HepG2 (cell line): ENCODE data around the gene FGF21. TPM values are rescaled to one million over a fixed set of nuclear protein-coding genes. Genes with fewer than 3 reads are reported as not detected.

ENCODE experiments used
- ATF7-NPFF ChIP-seq: sonication (generic); formaldehyde crosslinking; IDR thresholded peaks from 2 replicates; pipeline ENCODE4 v1.8.1; 2023; ENCODE audit warnings: mild to moderate bottlenecking, low read depth, missing genetic modification reagents, moderate library complexity
- CREB1 ChIP-seq, 2 experiments: fragments of 450-650 bp in 1 of 2; IDR thresholded peaks; 2 replicates each; pipeline ENCODE4 v1.6.1; 2016 to 2017; ENCODE audit warnings: control low read depth in 1 of 2, mild to moderate bottlenecking in 1 of 2, missing compliant biosample characterization in 1 of 2, missing genetic modification characterization in 1 of 2
- EEA1 ChIP-seq: sonication (generic); formaldehyde crosslinking; IDR thresholded peaks from 2 replicates; pipeline ENCODE4 v1.5.1; 2020; ENCODE audit warnings: mild to moderate bottlenecking, missing genetic modification reagents, borderline replicate concordance
- FOXK1 ChIP-seq: sonication (generic); formaldehyde crosslinking; IDR thresholded peaks from 2 replicates; pipeline ENCODE4 v1.4.0; 2020; ENCODE audit warnings: low read depth, missing genetic modification reagents, borderline replicate concordance
- NFE2L2 ChIP-seq: fragments of 150-350 bp; IDR thresholded peaks from 2 replicates; pipeline ENCODE4 v1.6.1; 2014; ENCODE audit warnings: low read length
- RAD21 ChIP-seq: fragments of 450-650 bp; formaldehyde crosslinking; IDR thresholded peaks from 2 replicates; pipeline ENCODE4 v1.5.0; 2020; ENCODE audit warnings: mild to moderate bottlenecking
- SMAD3 ChIP-seq: sonication (generic); formaldehyde crosslinking; IDR thresholded peaks from 2 replicates; pipeline ENCODE4 v1.4.0; 2020; ENCODE audit warnings: missing genetic modification reagents
- SOX13 ChIP-seq, 3 experiments: fragments of 450-650 bp in 1 of 3; sonication (generic) in 1 of 3; formaldehyde crosslinking in 1 of 3; IDR thresholded peaks in 2 of 3; conservative IDR thresholded peaks in 1 of 3; 2 replicates each; pipeline versions ENCODE4 v1.5.0 to v1.6.1; 2016 to 2020; ENCODE audit warnings: antibody characterized with exemption in 1 of 3, mild to moderate bottlenecking in 1 of 3, missing compliant biosample characterization in 1 of 3, missing genetic modification reagents in 1 of 3, moderate library complexity in 1 of 3
- SP5 ChIP-seq: IDR thresholded peaks from 2 replicates; pipeline ENCODE4 v1.6.1; 2016; ENCODE audit warnings: low read depth, borderline replicate concordance
- TCF7 ChIP-seq: sonication (generic); IDR thresholded peaks from 2 replicates; pipeline ENCODE4 v1.6.1; 2016; ENCODE audit warnings: antibody characterized with exemption, low read depth
- ZNF124 ChIP-seq: sonication (generic); formaldehyde crosslinking; IDR thresholded peaks from 2 replicates; pipeline ENCODE4 v1.4.0; 2020; ENCODE audit warnings: missing genetic modification reagents
- ZNF468 ChIP-seq: sonication (generic); formaldehyde crosslinking; IDR thresholded peaks from 2 replicates; pipeline ENCODE4 v1.8.0; 2022; ENCODE audit warnings: mild to moderate bottlenecking, moderate library complexity, missing genetic modification reagents
- ZNF557 ChIP-seq: sonication (generic); formaldehyde crosslinking; IDR thresholded peaks from 2 replicates; pipeline ENCODE4 v1.4.0; 2020; ENCODE audit warnings: missing genetic modification reagents
- ZNF562 ChIP-seq: sonication (generic); formaldehyde crosslinking; IDR thresholded peaks from 2 replicates; pipeline ENCODE4 v1.8.0; 2022; ENCODE audit warnings: missing genetic modification reagents, borderline replicate concordance
- ZNF616 ChIP-seq: sonication (generic); formaldehyde crosslinking; IDR thresholded peaks from 2 replicates; pipeline ENCODE4 v1.5.0; 2020; ENCODE audit warnings: low read depth, mild to moderate bottlenecking, missing genetic modification reagents
- polyA plus RNA-seq, 8 experiments: library from polyadenylated mRNA; depleted of rRNA in 3 of 8; stranded (reverse) in 7 of 8; unstranded in 1 of 8; fragments of >200 nt; fragmentation: Illumina TruSeq in 4 of 8; extraction: Trizol in 4 of 8; gene quantifications; 2 replicates each; pipeline versions ENCODE4 v1.2.1 to v1.2.3, GENCODE V29; 2011 to 2016; ENCODE audit warnings: low read depth in 4 of 8, missing spikeins in 1 of 8, mixed read lengths in 1 of 8; ENCODE audit not compliant: insufficient read depth in 1 of 8
- total RNA-seq, 5 experiments: library from RNA; depleted of rRNA; stranded (reverse); fragments of >200 nt; fragmentation: Illumina TruSeq; extraction: Trizol; gene quantifications; 2 replicates each; pipeline ENCODE4 v1.2.3, GENCODE V29; 2016; ENCODE audit warnings: low read depth in 1 of 5
- TF ChIP-seq, protein P1 (sequence below): sonication (generic); formaldehyde crosslinking; IDR thresholded peaks from 2 replicates; pipeline ENCODE4 v1.4.0; 2020; ENCODE audit warnings: missing genetic modification reagents, borderline replicate concordance
- TF ChIP-seq, protein P2 (sequence below): sonication (generic); formaldehyde crosslinking; conservative IDR thresholded peaks from 2 replicates; pipeline ENCODE4 v1.4.0; 2020; ENCODE audit warnings: missing genetic modification reagents
- TF ChIP-seq, protein P3 (sequence below): sonication (generic); formaldehyde crosslinking; IDR thresholded peaks from 2 replicates; pipeline ENCODE4 v1.4.0; 2020; ENCODE audit warnings: missing genetic modification reagents

The FGF21 gene
- total and polyA plus RNA-seq, 2 of the 13 experiments (the other 11 are each of a cell fraction or from before 2014, with no cell fraction given) = 0.17 TPM; not detected in 1

DNA sequence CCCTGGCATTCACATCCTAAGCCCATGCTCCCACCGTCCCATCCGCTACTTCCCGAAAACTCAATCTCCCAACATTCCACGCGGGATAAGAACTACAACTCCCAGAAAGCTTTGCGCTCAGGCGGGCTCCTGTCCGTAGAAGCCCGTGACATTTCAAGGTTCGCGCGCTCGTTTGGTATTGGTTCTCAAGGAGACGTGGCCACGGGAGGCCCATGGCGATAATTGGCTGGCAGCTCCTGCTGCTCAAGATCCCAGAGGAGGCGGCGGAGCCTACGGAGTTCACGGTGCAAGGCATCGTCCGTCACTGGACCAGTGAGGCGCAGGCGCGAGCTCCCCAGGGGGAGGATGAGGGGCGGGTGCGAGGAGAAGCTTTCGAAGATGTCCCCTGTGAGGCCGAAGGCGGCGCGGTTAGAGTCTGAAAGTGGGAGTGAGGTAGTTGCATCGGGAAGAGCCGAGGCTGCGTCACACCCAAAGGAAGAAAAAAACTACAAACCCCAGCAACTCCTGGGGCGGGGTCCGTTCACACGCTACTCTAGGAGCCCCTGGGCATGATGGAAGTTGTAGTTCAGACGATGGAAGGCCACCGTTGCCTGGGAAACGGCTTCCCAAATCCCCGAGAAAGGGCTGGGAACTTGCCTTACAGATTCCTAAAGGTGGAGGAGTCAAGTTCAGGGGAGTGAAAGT is 34.6 kb upstream of the FGF21 start (continued):
- TF ChIP-seq, protein P1, sequence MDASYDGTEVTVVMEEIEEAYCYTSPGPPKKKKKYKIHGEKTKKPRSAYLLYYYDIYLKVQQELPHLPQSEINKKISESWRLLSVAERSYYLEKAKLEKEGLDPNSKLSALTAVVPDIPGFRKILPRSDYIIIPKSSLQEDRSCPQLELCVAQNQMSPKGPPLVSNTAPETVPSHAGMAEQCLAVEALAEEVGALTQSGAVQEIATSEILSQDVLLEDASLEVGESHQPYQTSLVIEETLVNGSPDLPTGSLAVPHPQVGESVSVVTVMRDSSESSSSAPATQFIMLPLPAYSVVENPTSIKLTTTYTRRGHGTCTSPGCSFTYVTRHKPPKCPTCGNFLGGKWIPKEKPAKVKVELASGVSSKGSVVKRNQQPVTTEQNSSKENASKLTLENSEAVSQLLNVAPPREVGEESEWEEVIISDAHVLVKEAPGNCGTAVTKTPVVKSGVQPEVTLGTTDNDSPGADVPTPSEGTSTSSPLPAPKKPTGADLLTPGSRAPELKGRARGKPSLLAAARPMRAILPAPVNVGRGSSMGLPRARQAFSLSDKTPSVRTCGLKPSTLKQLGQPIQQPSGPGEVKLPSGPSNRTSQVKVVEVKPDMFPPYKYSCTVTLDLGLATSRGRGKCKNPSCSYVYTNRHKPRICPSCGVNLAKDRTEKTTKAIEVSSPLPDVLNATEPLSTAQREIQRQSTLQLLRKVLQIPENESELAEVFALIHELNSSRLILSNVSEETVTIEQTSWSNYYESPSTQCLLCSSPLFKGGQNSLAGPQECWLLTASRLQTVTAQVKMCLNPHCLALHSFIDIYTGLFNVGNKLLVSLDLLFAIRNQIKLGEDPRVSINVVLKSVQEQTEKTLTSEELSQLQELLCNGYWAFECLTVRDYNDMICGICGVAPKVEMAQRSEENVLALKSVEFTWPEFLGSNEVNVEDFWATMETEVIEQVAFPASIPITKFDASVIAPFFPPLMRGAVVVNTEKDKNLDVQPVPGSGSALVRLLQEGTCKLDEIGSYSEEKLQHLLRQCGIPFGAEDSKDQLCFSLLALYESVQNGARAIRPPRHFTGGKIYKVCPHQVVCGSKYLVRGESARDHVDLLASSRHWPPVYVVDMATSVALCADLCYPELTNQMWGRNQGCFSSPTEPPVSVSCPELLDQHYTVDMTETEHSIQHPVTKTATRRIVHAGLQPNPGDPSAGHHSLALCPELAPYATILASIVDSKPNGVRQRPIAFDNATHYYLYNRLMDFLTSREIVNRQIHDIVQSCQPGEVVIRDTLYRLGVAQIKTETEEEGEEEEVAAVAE = peak; percentile 58; the same call in 1 of the 2 replicates
- TF ChIP-seq SP5 (no peak), SMAD3 (0 out of 2 replicates have a peak, but pooled peaks have one; percentile 37), ATF7-NPFF (CRISPR knock-in tag) (peak; percentile 40; the same call in 1 of the 2 replicates), SOX13 (IDR thresholded peaks at IDR 0.05) (no peak), SOX13 (CRISPR knock-in tag; conservative IDR thresholded peaks at IDR 0.05 in 1 of 2, IDR thresholded peaks at IDR 0.05 in 1 of 2) (peak in 1 of 2 experiments; percentile 25; a peak in 1 of 4 replicates), EEA1 (no peak), ZNF562 (no peak), NFE2L2 (no peak), RAD21 (no peak), ZNF124 (no peak; the same call in 1 of the 2 replicates), TCF7 (no peak), FOXK1 (CRISPR knock-in tag) (peak; percentile 60), ZNF557 (CRISPR knock-in tag) (no peak), ZNF616 (CRISPR knock-in tag) (no peak), CREB1 (IDR thresholded peaks at IDR 0.05) (peak; percentile 77), CREB1 (CRISPR knock-in tag; IDR thresholded peaks at IDR 0.05) (peak; percentile 94), ZNF468 (CRISPR knock-in tag) (no peak)
- TF ChIP-seq, protein P2, sequence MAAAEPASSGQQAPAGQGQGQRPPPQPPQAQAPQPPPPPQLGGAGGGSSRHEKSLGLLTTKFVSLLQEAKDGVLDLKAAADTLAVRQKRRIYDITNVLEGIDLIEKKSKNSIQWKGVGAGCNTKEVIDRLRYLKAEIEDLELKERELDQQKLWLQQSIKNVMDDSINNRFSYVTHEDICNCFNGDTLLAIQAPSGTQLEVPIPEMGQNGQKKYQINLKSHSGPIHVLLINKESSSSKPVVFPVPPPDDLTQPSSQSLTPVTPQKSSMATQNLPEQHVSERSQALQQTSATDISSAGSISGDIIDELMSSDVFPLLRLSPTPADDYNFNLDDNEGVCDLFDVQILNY = peak; percentile 99
- TF ChIP-seq, protein P3, sequence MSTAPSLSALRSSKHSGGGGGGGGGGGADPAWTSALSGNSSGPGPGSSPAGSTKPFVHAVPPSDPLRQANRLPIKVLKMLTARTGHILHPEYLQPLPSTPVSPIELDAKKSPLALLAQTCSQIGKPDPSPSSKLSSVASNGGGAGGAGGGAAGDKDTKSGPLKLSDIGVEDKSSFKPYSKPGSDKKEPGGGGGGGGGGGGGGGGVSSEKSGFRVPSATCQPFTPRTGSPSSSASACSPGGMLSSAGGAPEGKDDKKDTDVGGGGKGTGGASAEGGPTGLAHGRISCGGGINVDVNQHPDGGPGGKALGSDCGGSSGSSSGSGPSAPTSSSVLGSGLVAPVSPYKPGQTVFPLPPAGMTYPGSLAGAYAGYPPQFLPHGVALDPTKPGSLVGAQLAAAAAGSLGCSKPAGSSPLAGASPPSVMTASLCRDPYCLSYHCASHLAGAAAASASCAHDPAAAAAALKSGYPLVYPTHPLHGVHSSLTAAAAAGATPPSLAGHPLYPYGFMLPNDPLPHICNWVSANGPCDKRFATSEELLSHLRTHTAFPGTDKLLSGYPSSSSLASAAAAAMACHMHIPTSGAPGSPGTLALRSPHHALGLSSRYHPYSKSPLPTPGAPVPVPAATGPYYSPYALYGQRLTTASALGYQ = no peak
